HG03342 (cell line): ENCODE measurements around the gene MPST.
A peak's percentile ranks its signal among the peaks of the same experiment; 100 is the strongest.

Source experiments
- ATAC-seq: cut with Tn5 transposase; IDR thresholded peaks from one replicate; pipeline ENCODE4 v1.9.1; 2021; ENCODE audit warnings: mild to moderate bottlenecking, moderate library complexity; ENCODE audit not compliant: unreplicated experiment

The MPST gene

GRCh38 chr22:37000676-37001534 lies 18.6 kb upstream of the MPST start:
- no peak for ATAC-seq

GRCh38 chr22:37001826-37002225 lies 17.7 kb upstream of the MPST start:
- ATAC-seq: no peak

- no peak for ATAC-seq
Measured at GRCh38 chr22:37002633-37003032, 16.9 kb upstream of the MPST start.

GRCh38 chr22:37007651-37008050 lies 11.9 kb upstream of the MPST start:
- ATAC-seq: no peak

GRCh38 chr22:37008365-37008764 lies 11.2 kb upstream of the MPST start:
- ATAC-seq: no peak

- no peak for ATAC-seq
Measured at GRCh38 chr22:37009490-37009889, 10.1 kb upstream of the MPST start.

GRCh38 chr22:37010174-37010573 lies 9.4 kb upstream of the MPST start:
- ATAC-seq: no peak

- ATAC-seq: no peak
Measured at GRCh38 chr22:37010976-37011375, 8.6 kb upstream of the MPST start.

GRCh38 chr22:37011472-37011871 lies 8.1 kb upstream of the MPST start:
- no peak for ATAC-seq

GRCh38 chr22:37012262-37012904 lies 7.2 kb upstream of the MPST start:
- no peak for ATAC-seq

- no peak for ATAC-seq
Measured at GRCh38 chr22:37012956-37013355, 6.6 kb upstream of the MPST start.

- no peak for ATAC-seq
Measured at GRCh38 chr22:37014415-37014806, 5.1 kb upstream of the MPST start.

GRCh38 chr22:37014835-37015586 lies 4.5 kb upstream of the MPST start:
- ATAC-seq: no peak

GRCh38 chr22:37015587-37015878 lies 4.0 kb upstream of the MPST start:
- ATAC-seq: no peak

- no peak for ATAC-seq
Measured at GRCh38 chr22:37016134-37016910, 3.2 kb upstream of the MPST start.

- no peak for ATAC-seq
Measured at GRCh38 chr22:37017356-37017755, 2.2 kb upstream of the MPST start.

GRCh38 chr22:37018086-37018814 lies 1.3 kb upstream of the MPST start:
- ATAC-seq: no peak

GRCh38 chr22:37018815-37019308 lies 680 bp upstream of the MPST start:
- peak; percentile 31 for ATAC-seq

- no peak for ATAC-seq
Measured at GRCh38 chr22:37020192-37020479, 594 bp downstream of the MPST start.

GRCh38 chr22:37021041-37021440 lies 1.5 kb downstream of the MPST start:
- no peak for ATAC-seq
